ENCODE results near the gene PLXNB1. TPM values are rescaled to one million over a fixed set of nuclear protein-coding genes. Genes with fewer than 3 reads are reported as not detected.

PLXNB1 gene
- total and polyA plus RNA-seq, 2 experiments from 2014 or later, result 49.0 to 144 TPM

DNA sequence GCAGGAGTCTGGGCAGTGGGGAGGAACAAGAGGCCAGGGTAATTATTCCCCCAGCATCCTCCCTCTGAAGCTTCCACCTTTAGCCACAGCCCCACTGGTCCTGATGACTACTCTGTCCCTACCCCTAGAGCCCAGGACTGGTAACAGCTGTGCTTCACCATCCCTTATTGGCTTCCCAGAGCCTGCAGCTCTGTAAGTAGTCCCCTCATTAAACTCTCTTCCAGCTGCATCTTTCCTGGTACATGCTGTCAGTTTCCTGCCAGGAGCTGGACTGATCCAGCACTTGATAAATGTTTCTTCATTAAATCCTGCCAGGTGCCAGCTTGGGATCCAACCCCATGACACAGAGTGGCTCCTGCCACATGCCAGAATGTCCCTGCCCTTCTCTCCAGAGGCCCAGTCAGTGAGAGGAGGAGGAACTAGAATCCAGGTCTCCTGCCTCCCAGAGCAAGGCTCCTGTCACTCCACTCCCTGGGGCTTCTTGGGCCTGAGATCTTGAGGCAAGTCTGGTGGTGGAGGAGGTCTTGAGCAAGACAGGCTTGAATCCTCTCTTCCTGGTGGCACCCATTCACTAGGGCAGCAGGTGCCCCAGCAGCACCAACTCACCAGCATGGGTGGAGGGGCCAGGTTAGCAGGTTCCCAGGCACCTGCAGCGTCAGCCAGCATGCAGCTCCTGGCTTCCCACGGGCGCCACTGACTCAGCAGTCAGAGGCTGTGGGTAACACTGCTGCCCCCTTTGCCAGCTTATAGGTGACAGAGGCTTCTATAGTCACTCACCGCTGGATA is 30.3 kb downstream of the PLXNB1 start:
- peak overlapping the region; percentile 89 for H3K27ac Mint-ChIP-seq
- peaks cover 43% of the 10 kb centered on the region for H3K36me3 Mint-ChIP-seq (ENCODE audit: low read depth)
- no peak overlapping the region for H3K27ac ChIP-seq (ENCODE audit: low read depth)

DNA sequence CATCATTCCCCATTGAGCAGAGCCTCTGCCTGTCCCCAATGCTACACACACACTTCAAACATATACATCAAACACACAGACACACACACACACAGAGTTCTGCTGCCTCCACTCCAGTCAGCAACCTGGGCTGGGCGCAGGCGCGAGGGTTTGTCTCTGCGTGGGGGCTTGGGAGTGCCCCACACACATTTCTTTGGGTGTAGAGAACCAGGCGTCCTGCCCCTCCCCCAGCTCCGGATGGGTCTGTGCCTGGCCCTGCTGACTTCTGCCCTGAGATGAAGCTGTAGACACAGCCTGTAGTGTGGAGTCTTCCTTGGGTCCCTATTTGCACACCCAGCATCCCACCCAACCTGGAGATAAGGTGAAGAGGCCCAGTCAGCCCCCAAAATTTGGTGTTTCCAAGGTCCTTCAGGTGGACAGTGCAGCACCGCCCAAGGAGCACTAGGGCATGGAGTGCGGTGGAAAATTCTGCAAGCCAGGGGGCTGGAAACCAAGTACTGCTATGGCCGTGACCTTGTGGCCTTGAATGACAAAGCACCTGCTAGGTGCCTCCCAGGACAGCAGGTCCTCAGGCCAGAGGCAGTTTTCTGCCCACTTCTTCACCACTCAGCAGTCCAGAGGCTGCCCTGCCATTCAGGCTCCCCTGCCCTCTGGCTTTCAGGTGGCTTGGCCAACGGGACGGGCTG is 31.0 kb downstream of the PLXNB1 start:
- Mint-ChIP-seq H3K27ac (no peak overlapping the region), H3K4me1 (peaks cover 11% of the 10 kb centered on the region), H3K27me3 (ENCODE audit: insufficient read depth, low read depth, poor library complexity) (peaks cover 7% of the 10 kb centered on the region), H3K36me3 (ENCODE audit: low read depth) (peaks cover 38% of the 10 kb centered on the region), H3K9me3 (no peaks in the 10 kb centered on the region), H3K4me3 (no peak overlapping the region)
- Histone ChIP-seq H4K20me1 (replicated peaks; ENCODE audit: insufficient read depth) (no peaks in the 10 kb centered on the region; the same call in 1 of the 2 replicates), H3K36me3 (ENCODE audit: insufficient read depth) (no peaks in the 10 kb centered on the region), H3K4me3 (no peak overlapping the region), H3F3A (replicated peaks; ENCODE audit: low read depth) (no peaks in the 10 kb centered on the region; the same call in 1 of the 2 replicates), H2AFZ (no peak overlapping the region), H3K27me3 (ENCODE audit: insufficient read depth) (no peaks in the 10 kb centered on the region), H3K79me2 (replicated peaks; ENCODE audit: insufficient read depth) (no peaks in the 10 kb centered on the region), H3K27ac (ENCODE audit: low read depth) (no peak overlapping the region), H3K9me2 (ENCODE audit: insufficient read depth) (no peaks in the 10 kb centered on the region), H3K4me2 (no peak overlapping the region), H3K4me1 (ENCODE audit: insufficient read depth) (no peaks in the 10 kb centered on the region)
- ATAC-seq (peak; percentile 18), DNase-seq (ENCODE audit: low spot score) (no peak)
- no peak for TF ChIP-seq JUNB (IDR thresholded peaks at IDR 0.05; ENCODE audit: unreplicated experiment)
- TF ChIP-seq CREB1 (CRISPR knock-in tag; IDR thresholded peaks at IDR 0.05; ENCODE audit: low read depth), result no peak
- TF ChIP-seq EZH2phosphoT487 (IDR thresholded peaks at IDR 0.05; ENCODE audit: unreplicated experiment), result no peak
- TF ChIP-seq STAT1 (IDR thresholded peaks at IDR 0.05; ENCODE audit: unreplicated experiment), result no peak
- TF ChIP-seq, protein P1, sequence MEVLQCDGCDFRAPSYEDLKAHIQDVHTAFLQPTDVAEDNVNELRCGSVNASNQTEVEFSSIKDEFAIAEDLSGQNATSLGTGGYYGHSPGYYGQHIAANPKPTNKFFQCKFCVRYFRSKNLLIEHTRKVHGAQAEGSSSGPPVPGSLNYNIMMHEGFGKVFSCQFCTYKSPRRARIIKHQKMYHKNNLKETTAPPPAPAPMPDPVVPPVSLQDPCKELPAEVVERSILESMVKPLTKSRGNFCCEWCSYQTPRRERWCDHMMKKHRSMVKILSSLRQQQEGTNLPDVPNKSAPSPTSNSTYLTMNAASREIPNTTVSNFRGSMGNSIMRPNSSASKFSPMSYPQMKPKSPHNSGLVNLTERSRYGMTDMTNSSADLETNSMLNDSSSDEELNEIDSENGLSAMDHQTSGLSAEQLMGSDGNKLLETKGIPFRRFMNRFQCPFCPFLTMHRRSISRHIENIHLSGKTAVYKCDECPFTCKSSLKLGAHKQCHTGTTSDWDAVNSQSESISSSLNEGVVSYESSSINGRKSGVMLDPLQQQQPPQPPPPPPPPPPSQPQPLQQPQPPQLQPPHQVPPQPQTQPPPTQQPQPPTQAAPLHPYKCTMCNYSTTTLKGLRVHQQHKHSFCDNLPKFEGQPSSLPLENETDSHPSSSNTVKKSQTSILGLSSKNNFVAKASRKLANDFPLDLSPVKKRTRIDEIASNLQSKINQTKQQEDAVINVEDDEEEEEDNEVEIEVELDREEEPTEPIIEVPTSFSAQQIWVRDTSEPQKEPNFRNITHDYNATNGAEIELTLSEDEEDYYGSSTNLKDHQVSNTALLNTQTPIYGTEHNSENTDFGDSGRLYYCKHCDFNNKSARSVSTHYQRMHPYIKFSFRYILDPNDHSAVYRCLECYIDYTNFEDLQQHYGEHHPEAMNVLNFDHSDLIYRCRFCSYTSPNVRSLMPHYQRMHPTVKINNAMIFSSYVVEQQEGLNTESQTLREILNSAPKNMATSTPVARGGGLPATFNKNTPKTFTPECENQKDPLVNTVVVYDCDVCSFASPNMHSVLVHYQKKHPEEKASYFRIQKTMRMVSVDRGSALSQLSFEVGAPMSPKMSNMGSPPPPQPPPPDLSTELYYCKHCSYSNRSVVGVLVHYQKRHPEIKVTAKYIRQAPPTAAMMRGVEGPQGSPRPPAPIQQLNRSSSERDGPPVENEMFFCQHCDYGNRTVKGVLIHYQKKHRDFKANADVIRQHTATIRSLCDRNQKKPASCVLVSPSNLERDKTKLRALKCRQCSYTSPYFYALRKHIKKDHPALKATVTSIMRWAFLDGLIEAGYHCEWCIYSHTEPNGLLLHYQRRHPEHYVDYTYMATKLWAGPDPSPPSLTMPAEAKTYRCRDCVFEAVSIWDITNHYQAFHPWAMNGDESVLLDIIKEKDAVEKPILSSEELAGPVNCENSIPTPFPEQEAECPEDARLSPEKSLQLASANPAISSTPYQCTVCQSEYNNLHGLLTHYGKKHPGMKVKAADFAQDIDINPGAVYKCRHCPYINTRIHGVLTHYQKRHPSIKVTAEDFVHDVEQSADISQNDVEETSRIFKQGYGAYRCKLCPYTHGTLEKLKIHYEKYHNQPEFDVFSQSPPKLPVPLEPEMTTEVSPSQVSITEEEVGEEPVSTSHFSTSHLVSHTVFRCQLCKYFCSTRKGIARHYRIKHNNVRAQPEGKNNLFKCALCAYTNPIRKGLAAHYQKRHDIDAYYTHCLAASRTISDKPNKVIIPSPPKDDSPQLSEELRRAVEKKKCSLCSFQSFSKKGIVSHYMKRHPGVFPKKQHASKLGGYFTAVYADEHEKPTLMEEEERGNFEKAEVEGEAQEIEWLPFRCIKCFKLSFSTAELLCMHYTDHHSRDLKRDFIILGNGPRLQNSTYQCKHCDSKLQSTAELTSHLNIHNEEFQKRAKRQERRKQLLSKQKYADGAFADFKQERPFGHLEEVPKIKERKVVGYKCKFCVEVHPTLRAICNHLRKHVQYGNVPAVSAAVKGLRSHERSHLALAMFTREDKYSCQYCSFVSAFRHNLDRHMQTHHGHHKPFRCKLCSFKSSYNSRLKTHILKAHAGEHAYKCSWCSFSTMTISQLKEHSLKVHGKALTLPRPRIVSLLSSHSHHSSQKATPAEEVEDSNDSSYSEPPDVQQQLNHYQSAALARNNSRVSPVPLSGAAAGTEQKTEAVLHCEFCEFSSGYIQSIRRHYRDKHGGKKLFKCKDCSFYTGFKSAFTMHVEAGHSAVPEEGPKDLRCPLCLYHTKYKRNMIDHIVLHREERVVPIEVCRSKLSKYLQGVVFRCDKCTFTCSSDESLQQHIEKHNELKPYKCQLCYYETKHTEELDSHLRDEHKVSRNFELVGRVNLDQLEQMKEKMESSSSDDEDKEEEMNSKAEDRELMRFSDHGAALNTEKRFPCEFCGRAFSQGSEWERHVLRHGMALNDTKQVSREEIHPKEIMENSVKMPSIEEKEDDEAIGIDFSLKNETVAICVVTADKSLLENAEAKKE (CRISPR knock-in tag; IDR thresholded peaks at IDR 0.05), result no peak
- no peak for TF ChIP-seq EZH2 (IDR thresholded peaks at IDR 0.05; ENCODE audit: low read depth, unreplicated experiment)
- TF ChIP-seq ZNF331 (CRISPR knock-in tag; IDR thresholded peaks at IDR 0.05; ENCODE audit: low read depth), result no peak

More for the DNA sequence above, 30.3 kb downstream of the PLXNB1 start:
- no peaks in the 10 kb centered on the region for H3K9me3 Mint-ChIP-seq
- TF ChIP-seq POLR2AphosphoS5 (IDR thresholded peaks at IDR 0.05; ENCODE audit: low read depth), result no peak; the same call in 1 of the 2 replicates
- TF ChIP-seq, protein P2, sequence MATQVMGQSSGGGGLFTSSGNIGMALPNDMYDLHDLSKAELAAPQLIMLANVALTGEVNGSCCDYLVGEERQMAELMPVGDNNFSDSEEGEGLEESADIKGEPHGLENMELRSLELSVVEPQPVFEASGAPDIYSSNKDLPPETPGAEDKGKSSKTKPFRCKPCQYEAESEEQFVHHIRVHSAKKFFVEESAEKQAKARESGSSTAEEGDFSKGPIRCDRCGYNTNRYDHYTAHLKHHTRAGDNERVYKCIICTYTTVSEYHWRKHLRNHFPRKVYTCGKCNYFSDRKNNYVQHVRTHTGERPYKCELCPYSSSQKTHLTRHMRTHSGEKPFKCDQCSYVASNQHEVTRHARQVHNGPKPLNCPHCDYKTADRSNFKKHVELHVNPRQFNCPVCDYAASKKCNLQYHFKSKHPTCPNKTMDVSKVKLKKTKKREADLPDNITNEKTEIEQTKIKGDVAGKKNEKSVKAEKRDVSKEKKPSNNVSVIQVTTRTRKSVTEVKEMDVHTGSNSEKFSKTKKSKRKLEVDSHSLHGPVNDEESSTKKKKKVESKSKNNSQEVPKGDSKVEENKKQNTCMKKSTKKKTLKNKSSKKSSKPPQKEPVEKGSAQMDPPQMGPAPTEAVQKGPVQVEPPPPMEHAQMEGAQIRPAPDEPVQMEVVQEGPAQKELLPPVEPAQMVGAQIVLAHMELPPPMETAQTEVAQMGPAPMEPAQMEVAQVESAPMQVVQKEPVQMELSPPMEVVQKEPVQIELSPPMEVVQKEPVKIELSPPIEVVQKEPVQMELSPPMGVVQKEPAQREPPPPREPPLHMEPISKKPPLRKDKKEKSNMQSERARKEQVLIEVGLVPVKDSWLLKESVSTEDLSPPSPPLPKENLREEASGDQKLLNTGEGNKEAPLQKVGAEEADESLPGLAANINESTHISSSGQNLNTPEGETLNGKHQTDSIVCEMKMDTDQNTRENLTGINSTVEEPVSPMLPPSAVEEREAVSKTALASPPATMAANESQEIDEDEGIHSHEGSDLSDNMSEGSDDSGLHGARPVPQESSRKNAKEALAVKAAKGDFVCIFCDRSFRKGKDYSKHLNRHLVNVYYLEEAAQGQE (IDR thresholded peaks at IDR 0.05; ENCODE audit: unreplicated experiment), result no peak
- H4K20me1 ChIP-seq (replicated peaks; ENCODE audit: insufficient read depth), result no peaks in the 10 kb centered on the region; the same call in 1 of the 2 replicates
- no peaks in the 10 kb centered on the region; the same call in 1 of the 2 replicates for H3F3A ChIP-seq (replicated peaks; ENCODE audit: low read depth)
- no peaks in the 10 kb centered on the region for H3K9me2 ChIP-seq (ENCODE audit: insufficient read depth)
- DNase-seq (ENCODE audit: low spot score), result peak; percentile 35
- H3K79me2 ChIP-seq (replicated peaks; ENCODE audit: insufficient read depth), result no peaks in the 10 kb centered on the region
- H3K4me3 Mint-ChIP-seq, result no peak overlapping the region
- H3K27me3 ChIP-seq (ENCODE audit: insufficient read depth), result no peaks in the 10 kb centered on the region
- no peak overlapping the region for H2AFZ ChIP-seq
- H3K27me3 Mint-ChIP-seq (ENCODE audit: insufficient read depth, low read depth, poor library complexity), result peaks cover 7% of the 10 kb centered on the region
- no peak overlapping the region for H3K4me3 ChIP-seq
- H3K4me1 ChIP-seq (ENCODE audit: insufficient read depth), result no peaks in the 10 kb centered on the region
- H3K4me1 Mint-ChIP-seq, result peaks cover 11% of the 10 kb centered on the region
- no peak overlapping the region for H3K4me2 ChIP-seq
- peak; percentile 54 for ATAC-seq
- peaks cover 3% of the 10 kb centered on the region; the same call in 1 of the 2 replicates for H3K36me3 ChIP-seq (ENCODE audit: insufficient read depth)

Data from GM23338 (cell line).